Hematopoietic multipotent progenitor cell treated with erythropoietin and hydrocortisone succinate and interleukin-3 and kit ligand, for 17 days (in vitro differentiated cells): ENCODE measurements around the gene IQCK.
"Not testable (repeated sequence)": the region's sequence is repeated elsewhere in the genome, so short reads cannot be mapped to it uniquely, and the experiment has no call there.

Source experiments
- DNase-seq: peaks from one replicate; pipeline ENCODE4 v3.0.0-alpha.2; 2015; ENCODE audit warnings: low spot score

Gene IQCK

DNA sequence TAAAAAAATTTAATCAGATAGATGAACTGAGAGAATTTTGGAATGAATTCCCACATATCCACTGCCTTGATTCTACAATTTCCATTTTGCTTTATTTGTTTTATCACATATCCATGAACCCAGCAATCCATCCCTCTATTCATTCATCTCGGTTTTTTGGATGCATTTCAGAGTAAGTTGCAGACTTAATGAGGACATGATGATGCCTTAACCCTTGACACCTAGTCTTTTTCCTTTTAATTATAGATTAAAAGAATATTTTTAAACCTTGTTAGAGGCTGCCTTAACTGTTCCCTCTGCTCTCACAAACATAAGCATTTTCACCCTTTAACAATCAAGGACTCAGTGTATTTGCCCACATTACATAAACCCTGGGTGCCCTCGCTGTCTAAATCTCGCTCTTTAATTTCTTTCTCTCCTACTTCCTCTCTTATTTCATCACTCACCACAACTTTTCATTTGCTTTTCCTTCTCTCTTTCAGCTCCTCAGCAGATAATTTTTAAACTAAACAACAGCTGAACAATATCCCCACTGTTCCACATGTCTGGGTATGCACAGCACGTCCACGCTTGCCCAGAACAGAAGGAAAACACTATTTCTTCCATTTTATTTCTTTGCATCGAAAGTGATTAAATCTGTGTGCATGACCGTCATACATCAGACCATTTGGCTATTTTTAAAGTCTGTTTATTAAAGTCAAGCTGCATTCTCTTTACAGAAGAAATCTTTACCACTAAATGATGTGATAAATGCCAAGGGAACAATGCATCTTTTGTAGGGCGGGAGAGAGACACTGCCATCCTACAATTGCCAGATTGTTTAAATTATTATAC is 39.9 kb downstream of the IQCK start:
- no peak for DNase-seq

DNA sequence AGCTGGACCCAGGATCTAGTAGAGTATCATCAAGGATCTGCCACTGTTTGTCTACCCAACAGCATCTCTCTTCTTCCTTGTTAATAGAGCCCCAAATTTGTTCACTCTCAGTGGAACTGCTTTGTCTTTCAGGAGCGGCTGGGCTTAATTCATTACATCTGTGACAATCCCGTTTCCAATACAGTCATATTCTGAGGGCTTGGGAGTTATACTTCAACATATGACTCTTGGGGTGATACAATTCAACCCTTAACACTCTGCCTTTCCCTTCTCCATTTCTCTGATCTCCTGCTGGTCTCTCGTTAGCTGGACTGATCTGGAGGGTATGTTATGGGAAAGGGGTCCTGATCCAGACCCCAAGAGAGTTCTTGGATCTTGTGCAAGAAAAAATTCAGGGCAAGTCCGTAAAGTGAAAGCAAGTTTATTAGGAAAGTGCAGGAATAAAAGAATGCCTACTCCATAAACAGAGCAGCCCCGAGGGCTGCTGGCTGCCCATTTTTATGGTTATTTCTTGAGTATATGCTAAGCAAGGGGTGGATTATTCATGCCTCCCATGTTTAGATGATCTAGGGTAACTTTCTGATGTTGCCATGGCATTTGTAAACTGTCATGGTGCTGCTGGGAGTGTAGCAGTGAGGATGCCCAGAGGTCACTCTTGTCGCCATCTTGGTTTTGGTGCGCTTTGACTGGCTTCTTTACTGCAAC is 42.4 kb downstream of the IQCK start:
- DNase-seq: no peak

DNA sequence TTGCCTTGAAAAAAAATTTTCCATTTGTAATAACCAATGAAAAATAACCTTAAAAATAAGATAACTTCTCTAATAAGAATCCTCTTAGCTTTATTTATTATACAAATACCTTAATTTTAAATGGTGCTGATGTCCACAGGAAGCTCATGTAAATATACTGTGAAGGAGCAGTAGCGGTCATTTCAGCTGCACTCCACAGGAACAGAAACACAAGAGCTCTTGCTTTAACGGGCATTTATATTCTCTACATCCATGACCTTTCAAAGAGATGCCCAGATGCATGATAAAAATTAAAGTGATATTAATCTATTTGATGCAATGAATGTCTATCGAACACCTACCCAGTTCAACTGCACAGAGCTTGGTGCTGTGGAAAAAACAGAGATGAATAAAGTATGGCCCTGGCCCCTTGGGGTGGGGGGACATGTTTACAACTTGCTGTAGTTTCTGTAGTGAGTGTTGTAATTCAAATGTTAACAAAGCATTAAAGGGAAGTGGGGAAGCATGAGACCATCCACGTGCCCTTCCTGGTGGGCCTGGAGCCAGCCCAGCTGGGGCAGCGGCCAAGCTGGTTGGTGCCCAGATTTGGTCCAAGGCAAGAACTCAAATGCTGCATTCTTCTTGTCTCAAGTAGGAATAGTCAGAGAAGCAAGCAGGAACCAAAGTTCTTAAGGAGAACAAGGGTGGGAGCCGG is 47.9 kb downstream of the IQCK start:
- DNase-seq: no peak

DNA sequence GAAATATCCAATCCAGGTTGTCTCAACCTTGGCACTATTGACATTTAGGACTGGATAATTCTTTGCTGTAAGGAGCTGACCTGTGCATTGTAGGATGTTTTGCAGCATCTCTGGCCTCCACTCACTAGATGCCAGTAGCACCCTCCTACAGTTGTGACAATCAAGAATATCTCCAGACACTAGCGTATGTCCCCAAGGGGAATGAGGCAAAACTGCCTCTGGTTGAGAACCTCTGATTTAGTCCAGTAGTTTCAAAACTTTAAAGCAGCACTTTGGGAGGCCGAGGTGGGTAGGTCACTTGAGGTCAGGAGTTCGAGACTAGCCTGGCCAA is 48.4 kb downstream of the IQCK start:
- no peak for DNase-seq

DNA sequence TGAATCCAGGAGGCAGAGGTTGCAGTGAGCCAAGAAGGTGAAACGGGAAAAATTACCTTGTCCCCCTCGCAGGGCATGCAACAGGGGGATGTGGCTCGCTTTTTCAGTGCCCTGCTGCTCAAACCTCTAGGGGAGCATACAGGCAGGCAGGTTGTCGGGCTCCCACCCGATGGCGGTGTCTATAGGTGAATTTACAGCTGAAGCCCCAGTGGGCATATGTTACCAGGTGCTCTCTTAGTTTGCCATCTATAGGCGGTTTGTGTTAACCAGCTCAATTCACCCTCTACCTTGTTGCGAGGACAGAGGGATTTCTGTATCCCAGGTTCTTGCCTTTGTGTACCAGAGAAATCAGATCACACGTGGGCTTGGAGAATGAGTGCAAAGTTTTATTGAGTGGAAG is 48.9 kb downstream of the IQCK start:
- DNase-seq: no peak

DNA sequence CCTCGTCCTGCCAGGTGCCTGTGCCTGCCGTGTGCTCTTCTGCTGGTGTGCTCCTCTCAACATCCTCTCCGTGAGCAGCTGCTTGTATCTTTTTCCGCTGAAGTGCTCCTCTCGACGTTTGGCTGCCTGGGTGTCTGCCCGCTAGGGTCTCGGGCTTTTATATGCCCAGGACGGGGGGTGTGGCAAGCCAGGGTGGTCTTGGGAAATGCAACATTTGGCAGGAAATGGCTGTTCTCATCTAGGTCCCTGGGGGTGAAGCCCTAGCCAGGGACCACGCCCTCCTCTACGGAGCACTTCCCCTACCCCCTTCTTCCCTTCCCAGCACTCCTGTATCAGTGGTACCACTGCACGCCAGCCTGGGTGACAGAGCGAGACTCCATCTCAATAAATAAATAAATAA is 49.4 kb downstream of the IQCK start:
- no peak for DNase-seq

DNA sequence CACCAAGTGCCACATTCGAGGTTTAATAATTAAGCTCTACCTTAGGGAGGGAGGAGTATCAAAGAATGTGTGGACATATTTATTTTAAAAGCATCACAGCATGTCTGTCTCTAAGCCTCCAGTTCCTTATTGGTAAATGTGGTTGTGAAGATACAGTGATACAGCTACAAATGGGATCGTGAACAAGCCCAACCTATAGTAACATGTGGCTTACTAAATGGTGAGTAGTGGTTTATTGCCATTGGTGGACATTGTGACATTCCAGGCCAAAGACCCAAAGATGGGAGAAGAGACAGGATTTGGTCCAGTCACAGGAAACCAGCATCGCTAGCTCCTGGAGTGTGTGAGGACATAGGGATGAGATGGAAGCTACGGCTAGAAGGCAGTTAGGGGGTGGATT is 51.2 kb downstream of the IQCK start:
- DNase-seq: no peak

DNA sequence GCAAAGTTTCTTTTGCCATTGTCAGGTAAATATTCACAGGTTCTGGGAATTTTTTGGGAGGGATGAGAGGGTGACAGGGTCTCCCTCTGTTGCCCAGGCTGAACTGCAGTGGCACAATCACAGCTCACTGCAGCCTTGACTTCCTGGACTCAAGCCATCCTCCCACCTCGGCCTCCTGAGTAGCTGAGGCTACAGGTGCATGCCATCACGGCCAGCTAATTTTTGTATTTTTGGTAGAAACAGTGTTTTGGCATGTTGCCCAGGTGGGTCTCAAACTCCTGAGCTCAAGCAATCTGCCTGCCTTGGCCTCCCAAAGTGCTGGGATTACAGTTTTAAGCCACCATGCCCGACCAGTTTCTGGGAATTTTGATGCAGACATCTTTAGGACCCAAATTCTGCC is 53.0 kb downstream of the IQCK start:
- no peak for DNase-seq

DNA sequence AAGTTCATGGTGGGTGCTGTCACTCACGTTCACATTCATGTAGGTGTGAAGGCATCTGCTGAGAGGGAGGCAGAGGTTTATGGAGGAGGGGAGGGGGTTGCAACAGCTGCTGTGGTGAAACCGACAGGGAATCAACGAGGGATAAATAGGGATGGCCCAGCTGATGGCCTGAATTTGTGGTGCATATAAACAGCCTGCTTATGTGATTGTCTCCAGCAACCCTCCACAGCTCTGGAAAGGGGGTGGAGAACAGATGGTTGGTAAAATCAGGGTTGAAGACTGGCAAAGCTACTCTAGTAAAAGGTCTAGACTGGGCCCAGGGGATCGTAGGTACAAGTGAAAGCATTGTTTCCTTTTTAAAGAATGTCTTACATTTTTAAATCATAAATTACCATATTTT is 53.7 kb downstream of the IQCK start:
- no peak for DNase-seq

DNA sequence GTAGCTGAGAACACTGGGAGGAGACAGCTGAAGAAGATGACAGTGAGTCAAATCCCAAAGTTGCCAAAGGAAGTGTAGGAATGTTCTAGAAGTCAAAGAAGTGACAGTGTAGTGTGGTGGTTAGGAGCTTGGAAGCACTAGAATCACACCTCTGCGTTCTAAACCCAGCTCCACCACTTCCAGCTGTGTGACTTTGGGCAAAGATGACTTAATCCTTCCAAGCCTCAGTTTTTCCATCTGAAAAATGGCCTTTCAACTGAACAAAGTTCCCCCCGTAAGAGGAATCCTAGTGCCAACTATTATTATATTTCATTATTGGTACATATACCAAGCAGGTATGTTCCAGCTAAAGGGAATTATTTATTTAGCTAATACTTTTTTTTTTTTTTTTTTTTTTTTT is 56.0 kb downstream of the IQCK start:
- DNase-seq: no peak

DNA sequence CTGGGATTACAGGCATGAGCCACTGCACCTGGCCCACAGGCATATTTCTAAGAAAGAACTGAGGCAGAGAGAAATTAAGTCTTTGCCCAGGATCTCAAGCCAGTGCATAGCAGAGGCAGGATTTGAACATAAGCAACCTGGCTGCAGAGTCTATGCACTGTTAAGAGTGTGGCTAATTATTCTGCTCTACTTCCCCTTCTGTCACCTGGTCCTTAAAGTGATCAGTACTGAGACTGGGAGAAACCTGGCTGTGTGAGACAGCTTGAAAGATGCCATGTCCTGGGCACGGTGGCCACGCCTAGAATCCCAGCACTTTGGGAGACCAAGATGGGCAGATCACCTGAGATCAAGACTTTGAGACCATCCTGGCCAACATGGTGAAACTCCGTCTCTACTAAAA is 58.1 kb downstream of the IQCK start:
- no peak for DNase-seq

DNA sequence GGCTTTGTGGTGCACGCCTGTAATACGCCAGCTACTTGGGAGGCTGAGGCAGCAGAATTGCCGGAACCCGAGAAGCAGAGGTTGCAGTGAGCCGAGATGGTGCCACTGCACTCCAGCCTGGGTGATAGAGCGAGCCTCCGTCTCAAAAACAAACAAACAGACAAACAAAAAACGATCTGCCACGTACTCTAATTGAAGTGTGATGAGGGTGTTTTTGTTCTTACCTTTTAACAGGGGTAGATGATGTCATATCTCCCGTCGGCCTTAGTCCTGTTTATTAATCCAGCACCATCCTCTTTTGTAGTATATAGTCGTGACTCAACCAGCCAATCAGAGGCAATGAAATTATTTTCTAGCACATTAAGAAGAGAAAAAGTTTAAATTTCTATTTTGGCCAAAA is 58.5 kb downstream of the IQCK start:
- no peak for DNase-seq

DNA sequence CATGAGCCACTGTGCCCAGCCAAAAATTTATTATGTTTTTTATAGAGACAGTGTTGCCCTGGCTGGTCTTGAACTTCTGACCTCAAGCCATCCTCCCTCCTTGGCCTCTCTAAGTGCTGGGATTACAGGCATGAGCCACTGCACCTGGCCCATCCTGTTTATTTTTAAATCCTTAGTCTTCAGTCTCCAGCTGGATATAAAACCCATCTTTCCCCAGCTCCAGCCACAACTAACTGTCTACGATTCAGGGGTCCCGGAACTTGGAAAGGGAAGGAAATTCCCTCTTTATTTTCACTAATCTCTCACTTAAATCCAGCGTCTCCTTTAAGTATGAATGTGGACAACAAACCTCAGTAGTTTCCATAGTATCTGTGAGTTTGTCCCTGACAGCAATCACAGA is 62.2 kb downstream of the IQCK start:
- DNase-seq: no peak

DNA sequence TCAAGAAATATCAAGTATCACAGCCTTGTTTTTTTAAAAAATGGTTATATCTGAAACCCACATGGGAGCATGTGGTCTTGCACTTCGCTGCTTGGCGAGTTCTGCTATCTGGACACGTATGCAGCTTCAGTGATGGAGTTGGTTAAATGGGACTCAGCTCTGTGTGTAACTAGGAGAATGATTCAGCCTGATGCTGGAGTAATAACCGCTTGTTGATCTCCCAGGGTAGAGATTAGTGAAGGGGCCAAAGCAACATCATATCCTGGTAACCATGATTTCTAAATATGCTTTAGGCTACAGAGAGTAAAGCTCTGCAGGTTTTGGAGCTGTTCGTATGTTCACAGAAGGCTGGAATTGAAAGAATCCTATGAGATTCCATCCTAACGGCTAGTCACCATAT is 63.2 kb downstream of the IQCK start:
- DNase-seq: no peak

DNA sequence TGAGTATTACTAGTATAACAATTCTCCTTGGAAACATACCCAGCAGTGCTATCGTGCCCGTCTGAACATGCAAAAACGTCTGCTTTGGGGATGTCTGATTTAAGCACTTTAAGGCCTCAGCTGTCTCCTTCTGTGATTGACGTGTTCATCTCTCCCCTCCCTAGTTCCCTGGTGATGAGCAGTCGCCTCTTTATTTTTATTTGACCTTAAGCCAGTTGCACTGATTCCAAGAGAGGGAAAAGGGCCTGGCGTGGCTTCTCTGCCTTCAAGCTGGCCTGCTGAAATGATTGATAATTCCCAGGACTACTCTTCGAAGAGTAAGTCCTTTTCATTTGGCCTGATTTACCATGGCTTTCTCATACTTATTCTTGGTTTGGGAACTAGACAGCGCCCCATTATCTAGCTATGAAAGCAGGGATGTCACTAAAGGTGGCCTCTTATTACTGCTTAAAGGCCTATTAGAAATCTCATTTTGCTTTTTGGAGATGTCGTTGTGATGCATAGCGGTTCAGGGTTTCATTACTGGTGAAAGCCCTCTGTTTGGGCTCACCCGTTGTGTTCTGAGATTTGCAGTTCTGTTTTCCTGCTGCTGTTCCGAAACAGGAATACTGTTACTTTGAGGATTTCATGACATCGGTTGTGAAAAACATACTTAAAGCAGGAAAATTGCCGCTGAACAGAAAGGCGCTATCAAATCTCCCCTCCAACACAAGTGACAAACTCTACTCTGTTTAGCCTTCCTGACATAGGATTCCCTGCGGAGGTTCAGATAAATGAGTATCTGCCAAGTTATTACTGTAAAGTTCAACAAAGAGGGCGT is 65.5 kb downstream of the IQCK start:
- no peak for DNase-seq

DNA sequence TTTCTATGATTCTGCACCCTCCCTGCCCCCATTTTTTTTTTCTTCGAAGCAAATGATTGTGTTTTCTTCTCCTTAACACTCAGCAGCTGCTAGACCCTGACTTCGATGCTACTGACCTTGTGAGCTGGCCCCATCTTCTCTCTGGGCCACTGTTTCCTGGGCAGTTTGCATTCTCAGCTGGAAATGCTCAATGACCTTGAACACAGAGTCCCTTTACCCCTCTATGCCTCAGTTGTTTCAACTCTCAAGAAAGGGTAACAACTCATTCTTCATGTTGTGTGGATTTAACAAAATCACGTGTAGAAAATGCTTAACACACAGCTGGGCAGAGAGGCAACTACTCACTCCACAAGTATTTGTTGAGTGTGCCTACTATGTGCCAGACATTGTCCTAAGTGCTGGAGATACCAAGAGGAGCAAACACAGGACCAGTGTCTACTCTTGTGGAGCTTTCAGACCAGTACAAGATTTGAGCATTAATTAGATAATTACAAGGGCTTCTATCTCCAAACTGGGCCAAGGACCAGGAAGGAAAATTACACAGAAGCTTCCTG is 66.2 kb downstream of the IQCK start:
- no peak for DNase-seq

DNA sequence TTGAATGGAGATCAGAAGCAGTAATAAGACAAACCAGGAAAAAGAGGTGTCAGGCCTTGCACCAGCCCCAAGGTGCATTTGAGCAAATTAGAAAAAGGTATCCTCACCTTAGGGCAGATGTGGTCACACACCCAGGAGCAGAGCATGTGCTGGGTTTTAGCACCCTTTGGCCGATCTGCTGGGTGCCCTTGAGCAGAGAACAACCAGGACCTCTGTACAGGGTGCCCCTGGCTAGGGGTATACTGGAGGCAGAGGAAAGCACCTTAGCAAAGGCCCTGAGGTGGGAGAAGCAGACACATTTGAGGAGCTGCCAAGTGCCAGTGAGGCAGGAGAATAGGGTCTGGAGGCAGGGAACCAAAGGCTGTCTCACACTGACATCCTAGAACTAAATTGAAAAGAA is 67.0 kb downstream of the IQCK start:
- DNase-seq: no peak

DNA sequence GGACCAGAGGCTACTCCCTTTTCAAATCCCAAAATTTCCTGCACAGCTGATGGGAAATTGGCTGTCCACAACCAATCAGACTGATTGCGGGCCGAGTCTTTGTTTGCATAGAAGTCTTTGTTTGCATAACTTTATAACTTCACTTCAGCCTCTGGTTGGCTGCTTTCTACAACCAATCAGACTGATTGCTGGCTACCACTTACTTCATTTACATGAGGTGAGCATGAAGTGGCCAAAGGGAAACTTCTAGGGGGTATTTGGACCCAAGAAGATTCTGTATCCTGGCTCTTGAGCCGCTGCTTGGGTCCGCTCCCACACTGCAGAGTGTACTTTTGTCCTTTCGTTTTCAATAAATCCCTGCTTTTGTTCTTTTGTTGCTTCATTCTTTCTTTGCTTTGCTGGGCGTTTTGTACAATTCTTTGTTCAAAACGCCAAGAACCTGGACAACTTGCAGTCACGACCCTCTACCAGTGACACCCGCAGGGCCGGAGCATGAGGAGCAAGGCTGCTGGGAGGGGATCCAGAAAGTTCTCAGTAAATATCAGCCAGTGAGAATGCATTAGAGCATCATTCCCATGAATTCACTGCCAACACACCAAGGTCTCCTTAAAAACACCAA is 67.5 kb downstream of the IQCK start:
- DNase-seq: no peak

DNA sequence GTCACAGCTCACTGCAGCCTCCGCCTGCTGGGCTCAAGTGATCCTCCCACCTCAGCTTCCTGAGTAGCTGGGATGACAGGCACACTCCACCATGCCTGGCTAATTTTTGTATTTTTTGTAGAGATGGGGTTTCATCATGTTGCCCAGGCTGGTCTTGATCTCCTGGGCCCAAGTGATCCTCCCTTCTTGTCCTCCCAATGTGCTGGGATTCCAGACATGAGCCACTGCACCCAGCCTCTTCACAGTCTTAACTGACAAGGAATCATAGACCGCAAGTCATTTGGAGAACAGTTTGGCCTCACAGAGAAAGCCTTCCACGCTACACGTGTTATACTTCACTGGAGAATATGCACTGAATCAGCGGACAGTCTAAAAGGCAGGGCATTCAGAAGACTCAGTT is 83.3 kb downstream of the IQCK start:
- DNase-seq: not testable (repeated sequence)

DNA sequence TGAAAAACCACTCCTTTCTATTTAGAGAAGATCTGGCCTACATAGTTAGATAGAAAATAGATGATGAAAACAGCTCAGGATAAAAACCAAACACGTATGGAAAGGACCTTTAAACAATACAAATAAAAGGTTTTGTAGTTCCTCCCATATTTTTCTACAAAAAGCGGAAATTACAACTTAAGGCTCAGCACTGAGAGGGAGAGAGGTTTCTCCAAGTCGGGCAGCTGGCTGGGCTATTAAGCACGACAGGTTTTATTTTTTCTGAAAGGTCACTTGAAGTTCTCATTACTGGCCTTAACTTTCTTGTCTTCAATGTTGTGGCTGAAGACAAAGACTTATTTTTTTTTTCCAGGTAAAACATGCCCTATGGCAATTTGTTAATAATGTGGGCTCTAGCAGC is 83.8 kb downstream of the IQCK start:
- not testable (repeated sequence) for DNase-seq

DNA sequence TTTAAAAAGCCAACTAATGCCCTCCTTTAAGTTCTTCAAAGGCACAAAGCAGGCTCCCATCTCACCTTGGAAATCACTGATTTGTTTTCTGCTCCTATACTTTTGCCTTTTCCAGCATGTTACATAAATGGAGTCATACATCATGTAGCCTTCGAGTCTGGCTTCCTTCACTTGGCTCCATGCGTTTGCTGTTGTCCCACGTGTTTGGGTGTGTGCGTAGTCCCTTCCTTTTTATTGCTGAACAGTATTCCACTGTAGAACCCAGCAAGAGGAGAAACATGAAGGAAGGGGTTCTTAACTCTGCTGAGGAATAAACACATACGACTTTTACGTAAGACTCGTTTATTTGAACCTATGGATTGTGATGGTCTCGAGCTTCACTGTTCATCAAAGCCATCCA is 84.5 kb downstream of the IQCK start:
- DNase-seq: no peak
